ENCODE measurements around the gene PAQR3. TPM values are rescaled to one million over a fixed set of nuclear protein-coding genes. Genes with fewer than 3 reads are reported as not detected.

Gene PAQR3
- total and polyA plus RNA-seq, 10 of the 15 experiments (the other 5 are each of a cell fraction or from before 2014, with no cell fraction given), result 2.2 to 25.4 (median 7.2) TPM

- BruUV-seq (replicated peaks), result no TSS peak
- no peak overlapping the region for H3K4me3 ChIP-seq
- H3K4me2 ChIP-seq (ENCODE audit: control insufficient read depth, insufficient read depth), result no peak overlapping the region
- in situ Hi-C loops (cut with MboI) (loop anchor here (10.0 kb wide), 1 partner anchor 622 kb away; no protein-coding TSS in a partner anchor), intact Hi-C loops (cut with micrococcal nuclease; ENCODE audit: unreplicated experiment) (loop anchor here (5.0 to 10.0 kb wide), 7 partner anchors 89 to 1372 kb away; no protein-coding TSS in a partner anchor)
- ChIA-PET CTCF (interaction anchor here (0.7 to 5.2 kb wide), 48 partner anchors 11 to 1405 kb away, joined by 3 to 30 read pairs (median 5); partner anchors contain the start of genes CFAP299 and PAQR3), SMC1A (ENCODE audit: uncharacterized antibody, unreplicated experiment) (interaction anchor here (0.6 to 4.4 kb wide), 30 partner anchors 11 to 1598 kb away, joined by 3 to 21 read pairs (median 4); partner anchors contain the start of gene PAQR3), RAD21 (ENCODE audit: unreplicated experiment) (interaction anchor here (0.8 to 2.4 kb wide), 12 partner anchors 12 to 1267 kb away, joined by 3 to 10 read pairs (median 4); partner anchors contain the start of gene PAQR3), POLR2A (no interaction called here)
- FAIRE-seq (no peak), DNase-seq (ENCODE audit: low read depth, low spot score) (no peak), ATAC-seq (no peak)
- no peak for TF ChIP-seq EZH2 (IDR thresholded peaks at IDR 0.05; ENCODE audit: borderline replicate concordance, control insufficient read depth, low read depth, low read length)
- TF ChIP-seq MTA2 (IDR thresholded peaks at IDR 0.05; ENCODE audit: low read depth), result no peak
- TF ChIP-seq CHD2 (IDR thresholded peaks at IDR 0.05; ENCODE audit: borderline replicate concordance, low read depth, low read length), result no peak
- TF ChIP-seq TCF3 (IDR thresholded peaks at IDR 0.05; ENCODE audit: borderline replicate concordance, insufficient read depth, low read depth, low read length), result no peak
- no peak for TF ChIP-seq WRNIP1 (IDR thresholded peaks at IDR 0.05; ENCODE audit: borderline replicate concordance, low read depth, low read length)
- TF ChIP-seq ZBED1 (IDR thresholded peaks at IDR 0.05; ENCODE audit: borderline replicate concordance), result no peak
- TF ChIP-seq MEF2B (IDR thresholded peaks at IDR 0.05; ENCODE audit: partially characterized antibody, poor library complexity, severe bottlenecking), result no peak
- no peak for TF ChIP-seq CBX5 (IDR thresholded peaks at IDR 0.05; ENCODE audit: low read depth)
- no peak for TF ChIP-seq SUZ12 (IDR thresholded peaks at IDR 0.05; ENCODE audit: unreplicated experiment)
- TF ChIP-seq LARP7 (IDR thresholded peaks at IDR 0.05), result no peak
- no peak for TF ChIP-seq MXI1 (IDR thresholded peaks at IDR 0.05; ENCODE audit: low read depth, low read length)
- no peak for TF ChIP-seq E2F8 (IDR thresholded peaks at IDR 0.05; ENCODE audit: low read depth, partially characterized antibody)
- TF ChIP-seq RELA (IDR thresholded peaks at IDR 0.05; ENCODE audit: borderline replicate concordance, partially characterized antibody), result no peak
- no peaks in the 10 kb centered on the region for H3K36me3 ChIP-seq (ENCODE audit: control insufficient read depth in 2 of 2, insufficient read depth in 2 of 2, low read length in 1 of 2)
- H3K27me3 ChIP-seq (replicated peaks in 1 of 2; ENCODE audit: control insufficient read depth in 2 of 2, insufficient read depth in 2 of 2, low read length in 1 of 2), result no peaks in the 10 kb centered on the region
- H3K9ac ChIP-seq (ENCODE audit: control insufficient read depth, insufficient read depth, low read length), result no peak overlapping the region
- H4K20me1 ChIP-seq (ENCODE audit: control insufficient read depth, insufficient read depth), result no peaks in the 10 kb centered on the region
- 48% methylated on average over 5 of the region's 5 CpGs for WGBS (ENCODE audit: insufficient coverage, insufficient replicate concordance, low lambda C conversion rate, missing lambda C conversion rate)
- no peak overlapping the region for H3K27ac ChIP-seq (ENCODE audit: control insufficient read depth, insufficient read depth)
- no peaks in the 10 kb centered on the region for H3K9me3 ChIP-seq (replicated peaks; ENCODE audit: control insufficient read depth, insufficient read depth, low read length)
- H3K79me2 ChIP-seq (ENCODE audit: control insufficient read depth, insufficient read depth, low read length), result no peaks in the 10 kb centered on the region
- no peak overlapping the region for H2AFZ ChIP-seq (ENCODE audit: control insufficient read depth, low read depth, low read length)
- no peaks in the 10 kb centered on the region for H3K4me1 ChIP-seq (ENCODE audit: control insufficient read depth, insufficient read depth, low read length)
Measured at GRCh38 chr4:78953231-78953630, 14.0 kb upstream of the PAQR3 start.

Data from GM12878 (cell line).